HG03039 (cell line): ENCODE results near the gene SPATA12.
"Not testable (repeated sequence)": the region's sequence is repeated elsewhere in the genome, so short reads cannot be mapped to it uniquely, and the experiment has no call there.

ENCODE experiments used
- ATAC-seq: cut with Tn5 transposase; IDR thresholded peaks from one replicate; pipeline ENCODE4 v1.9.1; 2021; ENCODE audit warnings: mild to moderate bottlenecking, moderate library complexity; ENCODE audit not compliant: unreplicated experiment

Gene SPATA12

DNA sequence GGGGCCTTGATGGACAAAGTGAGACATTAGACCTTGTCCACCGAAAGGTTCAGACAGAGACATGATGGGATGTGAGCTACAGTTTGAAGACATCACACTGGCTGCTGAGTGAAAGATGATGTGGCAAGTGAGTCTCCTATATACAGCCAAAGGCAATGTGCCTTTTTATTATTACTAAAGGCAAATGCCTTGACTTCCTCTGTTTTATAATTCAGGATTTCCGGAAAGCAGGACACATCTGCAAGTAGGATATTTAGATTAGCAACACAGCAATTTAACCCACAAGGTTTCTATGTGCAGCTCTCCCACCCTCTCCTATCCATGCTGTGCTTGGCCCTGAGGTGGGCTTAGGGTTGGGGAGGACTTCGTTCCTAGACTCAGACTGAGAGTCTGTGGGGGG, 20.7 kb downstream of the SPATA12 start:
- ATAC-seq: no peak

DNA sequence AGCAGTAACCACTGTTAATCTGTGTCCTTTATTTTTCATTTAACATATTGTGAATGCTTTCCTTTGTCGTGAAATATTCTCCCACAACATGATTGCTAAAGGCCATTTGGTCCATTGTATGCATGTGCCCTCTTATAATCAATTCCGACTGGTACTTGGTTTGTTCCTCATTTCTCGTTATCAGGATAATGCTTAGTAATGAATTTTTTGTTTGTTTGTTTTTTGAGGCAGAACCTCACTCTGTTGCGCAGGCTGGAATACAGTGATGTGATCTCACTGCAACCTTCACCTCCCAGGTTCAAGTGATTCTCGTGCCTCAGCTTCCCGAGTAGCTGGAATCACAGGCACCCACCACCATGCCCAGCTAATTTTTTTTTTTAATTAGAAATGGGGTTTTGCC, 22.0 kb downstream of the SPATA12 start:
- ATAC-seq: no peak

DNA sequence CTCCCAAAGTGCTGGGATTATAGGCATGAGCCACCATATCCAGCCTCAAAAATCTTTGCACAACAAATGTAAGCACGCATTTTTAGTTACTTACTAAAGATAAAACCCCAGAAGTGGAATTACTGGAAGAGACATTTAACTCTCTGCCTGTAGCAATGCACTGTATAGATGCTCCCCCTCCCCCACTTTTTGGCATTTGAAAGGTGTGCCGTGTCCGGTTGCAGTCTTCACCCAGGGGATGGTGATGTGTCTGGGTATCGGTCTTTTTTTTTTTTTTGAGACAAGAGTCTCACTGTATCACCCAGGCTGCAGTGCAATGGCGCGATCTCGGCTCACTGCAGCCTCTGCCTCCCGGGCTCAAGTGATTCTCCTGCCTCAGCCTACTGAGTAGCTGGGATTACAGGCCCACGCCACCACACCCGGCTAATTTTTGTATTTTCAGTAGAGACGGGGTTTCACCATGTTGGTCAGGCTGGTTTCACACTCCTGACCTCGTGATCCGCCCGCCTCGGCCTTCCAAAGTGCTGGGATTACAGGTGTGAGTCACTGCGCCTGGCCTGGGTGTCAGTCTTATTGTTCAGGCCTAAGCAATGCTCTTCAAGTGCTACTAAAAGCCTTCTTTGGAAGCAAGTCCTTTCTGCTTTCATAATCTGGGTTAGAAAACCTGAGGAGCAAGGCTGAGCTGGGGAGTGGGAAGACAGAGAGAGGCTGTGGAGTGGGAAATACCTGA, 23.0 kb downstream of the SPATA12 start:
- ATAC-seq: not testable (repeated sequence)

DNA sequence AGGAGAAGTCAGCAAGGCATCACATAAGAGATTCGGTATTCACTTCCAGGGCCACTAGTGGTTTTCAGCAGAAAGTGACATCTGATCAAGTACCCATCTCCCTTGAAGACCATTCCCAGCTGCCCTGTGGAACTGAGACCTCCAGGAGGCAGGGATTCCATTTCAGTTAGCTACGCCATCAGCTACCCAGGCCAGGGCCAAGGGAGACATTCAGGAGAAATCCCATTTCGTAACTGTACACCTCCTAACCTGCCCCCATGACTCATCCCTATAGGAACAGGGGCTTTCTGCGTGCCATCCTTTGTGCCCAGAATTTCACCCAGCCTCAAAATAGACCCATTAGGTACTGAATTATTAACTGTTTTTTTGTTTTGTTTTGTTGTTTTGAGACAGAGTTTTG, 24.7 kb downstream of the SPATA12 start:
- ATAC-seq: no peak

- ATAC-seq: no peak
These were observed 25.7 kb downstream of the SPATA12 start for GRCh38 chr3:57086201-57086600.

- ATAC-seq: no peak
These were observed 27.1 kb downstream of the SPATA12 start for GRCh38 chr3:57087361-57088092.

DNA sequence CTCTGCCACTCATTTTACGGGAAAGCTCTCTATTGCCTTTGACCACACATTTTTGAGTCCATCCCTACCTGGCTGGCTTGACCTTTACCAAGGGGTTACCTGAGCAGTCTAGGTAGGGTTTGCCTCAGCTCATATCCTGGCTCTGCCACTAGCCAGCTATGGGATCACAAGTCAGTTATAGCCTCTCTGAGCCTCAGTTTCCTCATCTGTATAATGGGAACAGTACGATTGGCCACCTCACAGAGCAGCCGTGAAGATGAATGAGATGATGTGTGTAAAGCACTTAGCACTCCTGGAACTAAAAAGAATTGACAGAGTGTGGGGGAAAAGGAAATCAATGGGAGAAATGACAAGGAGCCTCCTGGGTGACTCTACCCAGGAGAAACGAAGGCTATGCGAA, 28.0 kb downstream of the SPATA12 start:
- no peak for ATAC-seq

DNA sequence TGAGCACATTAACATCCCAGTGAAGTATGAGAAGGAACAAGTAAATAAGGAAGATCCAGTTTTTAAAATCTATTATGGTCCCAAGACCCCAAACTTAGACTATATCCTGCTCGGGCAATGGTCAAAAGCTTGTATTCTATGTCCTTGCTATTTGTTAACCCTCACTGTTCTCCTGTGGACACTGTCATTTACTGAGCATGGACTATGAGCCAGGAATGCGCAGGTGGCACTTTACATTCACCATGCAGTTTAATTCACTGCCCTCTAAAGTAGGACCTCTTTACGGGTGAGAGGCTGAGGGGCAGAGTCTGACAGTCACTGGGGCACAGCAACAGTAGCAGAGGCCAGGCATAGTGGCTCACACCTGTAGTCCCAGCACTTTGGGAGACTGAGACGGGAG, 28.6 kb downstream of the SPATA12 start:
- ATAC-seq: no peak

- ATAC-seq: no peak
These were observed 31.2 kb downstream of the SPATA12 start for GRCh38 chr3:57091521-57092273.

- ATAC-seq: no peak
These were observed 33.0 kb downstream of the SPATA12 start for GRCh38 chr3:57093489-57093888.

- ATAC-seq: no peak
These were observed 33.6 kb downstream of the SPATA12 start for GRCh38 chr3:57093971-57094535.

GRCh38 chr3:57094575-57094974, 34.1 kb downstream of the SPATA12 start:
- ATAC-seq: no peak

GRCh38 chr3:57095363-57095762, 34.9 kb downstream of the SPATA12 start:
- ATAC-seq: no peak

- no peak for ATAC-seq
These were observed 37.1 kb downstream of the SPATA12 start for GRCh38 chr3:57097536-57097935.

DNA sequence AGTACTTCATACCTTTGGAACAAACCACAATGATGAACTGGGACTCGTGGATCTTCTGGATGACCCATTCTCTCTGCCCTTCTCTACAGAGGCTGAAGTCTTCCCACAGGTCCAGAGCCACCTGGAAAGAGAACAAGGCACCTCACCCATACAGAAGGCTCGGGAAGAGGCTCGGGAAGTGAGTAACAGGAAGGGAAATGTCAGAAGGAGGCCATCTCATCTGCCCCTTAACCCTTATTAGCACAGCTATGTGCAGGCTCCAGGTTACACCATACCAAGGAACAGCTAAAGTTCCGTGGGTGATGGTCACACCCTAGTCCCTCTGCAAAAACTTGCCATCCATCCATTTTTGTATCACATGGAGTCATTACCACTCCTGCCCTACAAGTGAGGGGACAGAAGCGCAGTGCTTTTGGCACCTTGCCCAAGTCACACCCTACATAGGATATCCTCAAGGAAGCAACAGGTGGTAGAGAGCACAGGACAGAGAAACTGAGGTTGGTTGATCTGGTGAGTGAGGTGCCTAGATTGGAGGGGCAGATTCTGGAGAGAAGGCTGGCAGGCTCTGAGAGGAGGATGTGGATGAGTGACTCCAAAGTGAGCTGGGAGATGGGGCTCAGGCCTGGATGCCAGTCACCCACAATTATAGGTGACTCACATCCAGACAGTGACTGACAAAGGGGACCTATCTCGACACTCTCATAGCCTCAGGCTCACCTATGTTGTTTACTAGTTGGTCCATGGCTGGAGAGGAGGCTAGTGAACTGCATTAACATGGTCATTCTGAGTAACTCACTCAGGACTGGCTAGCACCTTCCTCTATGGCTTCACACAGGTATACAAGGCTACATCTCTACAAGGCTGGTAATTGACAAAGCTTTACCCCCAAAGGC, 38.2 kb downstream of the SPATA12 start:
- ATAC-seq: no peak

- no peak for ATAC-seq
These were observed 39.7 kb downstream of the SPATA12 start for GRCh38 chr3:57100046-57100695.

DNA sequence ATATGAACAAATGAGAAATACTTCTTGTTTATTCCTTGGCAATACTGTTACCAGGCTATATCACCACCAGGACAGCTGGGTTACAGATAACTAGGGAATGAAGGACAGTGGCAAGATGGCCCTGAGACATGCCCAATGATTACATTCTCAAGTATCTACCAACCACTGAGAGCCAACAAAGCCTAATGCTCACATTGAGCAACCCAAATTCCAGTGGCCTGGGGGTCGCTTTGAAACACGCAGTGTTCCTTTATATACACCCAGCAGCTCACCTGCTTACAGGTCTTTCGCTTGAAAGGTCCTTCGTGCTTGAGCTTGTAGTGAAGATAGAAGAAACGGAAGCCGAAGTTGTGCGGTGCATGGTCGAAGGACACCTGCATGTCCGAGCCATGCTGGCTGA, 45.1 kb downstream of the SPATA12 start:
- ATAC-seq: no peak

- no peak for ATAC-seq
These were observed 48.2 kb downstream of the SPATA12 start for GRCh38 chr3:57108684-57109083.

GRCh38 chr3:57109437-57110199, 49.2 kb downstream of the SPATA12 start:
- ATAC-seq: no peak
